Astrocyte of the spinal cord (primary cell): ENCODE results near the gene UBXN10.

Experiments used
- DNase-seq: peaks from one replicate; pipeline ENCODE4 v3.0.0; 2011; ENCODE audit warnings: low read depth, low spot score
- H3K4me3 ChIP-seq: 2 replicates; pipeline ENCODE4 v1.5.1; 2011; ENCODE audit warnings: low read depth, mild to moderate bottlenecking, low read length, moderate library complexity
- in situ Hi-C: cut with HindIII; loops from 2 replicates; pipeline ENCODE4 v1.10.0; 2017; ENCODE audit warnings: low sequenced_read_pairs
- TF ChIP-seq, protein P1 (sequence below): IDR thresholded peaks from 2 replicates; pipeline ENCODE4 v1.5.1; 2012; ENCODE audit warnings: low read depth, mild to moderate bottlenecking, low read length, inconsistent platforms

The UBXN10 gene

DNA sequence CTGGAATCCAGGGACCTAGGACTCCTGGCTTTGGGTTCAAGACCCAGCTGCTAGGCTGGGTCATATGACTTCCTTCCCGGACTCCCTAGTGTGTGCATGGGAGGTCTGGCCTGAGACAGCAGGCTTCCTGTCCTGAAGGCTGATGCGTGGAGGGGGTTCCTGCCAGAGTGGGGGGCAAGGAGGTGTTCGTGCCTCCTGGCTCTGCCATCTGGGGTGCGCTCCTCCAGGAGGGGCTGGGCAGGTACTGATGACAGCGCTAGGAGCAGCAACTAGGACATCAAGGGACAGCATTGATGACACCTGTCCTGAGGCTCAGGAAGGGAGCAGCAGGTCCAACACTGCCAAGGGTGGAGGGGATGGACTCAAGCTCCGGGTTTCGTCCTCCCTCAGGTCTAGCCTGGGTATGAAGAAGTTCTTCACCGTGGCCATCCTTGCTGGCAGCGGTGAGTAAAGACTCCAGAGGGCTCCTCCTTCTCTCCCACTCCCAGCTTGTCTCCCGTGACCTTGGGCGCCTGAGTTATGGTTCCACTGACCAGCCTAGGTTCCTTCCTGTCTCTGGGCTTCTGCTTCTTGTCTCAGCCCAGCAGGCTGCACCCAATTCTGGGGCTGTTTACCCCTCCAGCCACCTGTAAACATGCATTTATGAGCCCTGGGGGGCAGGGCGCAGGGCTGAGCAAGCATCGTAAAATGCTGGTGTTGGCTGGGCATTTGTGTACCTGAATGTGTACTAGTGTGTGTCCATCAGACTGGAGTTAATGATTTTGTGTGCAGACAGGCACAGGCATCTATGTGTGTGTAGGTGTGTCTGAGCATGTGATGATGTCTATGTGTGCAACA lies 45.9 kb upstream of the UBXN10 start:
- TF ChIP-seq, protein P1, sequence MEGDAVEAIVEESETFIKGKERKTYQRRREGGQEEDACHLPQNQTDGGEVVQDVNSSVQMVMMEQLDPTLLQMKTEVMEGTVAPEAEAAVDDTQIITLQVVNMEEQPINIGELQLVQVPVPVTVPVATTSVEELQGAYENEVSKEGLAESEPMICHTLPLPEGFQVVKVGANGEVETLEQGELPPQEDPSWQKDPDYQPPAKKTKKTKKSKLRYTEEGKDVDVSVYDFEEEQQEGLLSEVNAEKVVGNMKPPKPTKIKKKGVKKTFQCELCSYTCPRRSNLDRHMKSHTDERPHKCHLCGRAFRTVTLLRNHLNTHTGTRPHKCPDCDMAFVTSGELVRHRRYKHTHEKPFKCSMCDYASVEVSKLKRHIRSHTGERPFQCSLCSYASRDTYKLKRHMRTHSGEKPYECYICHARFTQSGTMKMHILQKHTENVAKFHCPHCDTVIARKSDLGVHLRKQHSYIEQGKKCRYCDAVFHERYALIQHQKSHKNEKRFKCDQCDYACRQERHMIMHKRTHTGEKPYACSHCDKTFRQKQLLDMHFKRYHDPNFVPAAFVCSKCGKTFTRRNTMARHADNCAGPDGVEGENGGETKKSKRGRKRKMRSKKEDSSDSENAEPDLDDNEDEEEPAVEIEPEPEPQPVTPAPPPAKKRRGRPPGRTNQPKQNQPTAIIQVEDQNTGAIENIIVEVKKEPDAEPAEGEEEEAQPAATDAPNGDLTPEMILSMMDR, result no peak
- no peak overlapping the region for H3K4me3 ChIP-seq
- in situ Hi-C loops, result no loop called here
- no peak for DNase-seq

DNA sequence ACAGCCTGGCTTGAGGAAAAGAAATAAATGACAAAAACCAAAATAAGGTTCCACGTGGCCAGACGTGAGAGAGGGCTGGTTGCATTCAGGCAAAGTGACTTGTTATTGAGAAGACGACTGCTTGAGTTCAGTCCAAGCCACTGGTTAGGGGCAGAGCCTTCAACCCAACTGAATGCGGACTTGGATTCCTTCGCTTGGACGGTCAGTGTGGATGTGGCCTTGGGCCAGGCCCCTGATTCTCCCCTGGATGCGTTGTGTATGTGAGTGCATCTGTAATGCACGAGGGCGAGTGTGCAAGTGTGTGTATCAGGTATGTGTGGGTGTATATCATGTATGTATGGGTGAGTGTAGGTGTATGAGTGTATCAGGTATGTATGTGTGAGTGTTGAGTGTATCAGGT lies 44.9 kb upstream of the UBXN10 start:
- no peak for DNase-seq
- H3K4me3 ChIP-seq, result no peak overlapping the region
- in situ Hi-C loops, result no loop called here
- TF ChIP-seq, protein P1, result no peak

DNA sequence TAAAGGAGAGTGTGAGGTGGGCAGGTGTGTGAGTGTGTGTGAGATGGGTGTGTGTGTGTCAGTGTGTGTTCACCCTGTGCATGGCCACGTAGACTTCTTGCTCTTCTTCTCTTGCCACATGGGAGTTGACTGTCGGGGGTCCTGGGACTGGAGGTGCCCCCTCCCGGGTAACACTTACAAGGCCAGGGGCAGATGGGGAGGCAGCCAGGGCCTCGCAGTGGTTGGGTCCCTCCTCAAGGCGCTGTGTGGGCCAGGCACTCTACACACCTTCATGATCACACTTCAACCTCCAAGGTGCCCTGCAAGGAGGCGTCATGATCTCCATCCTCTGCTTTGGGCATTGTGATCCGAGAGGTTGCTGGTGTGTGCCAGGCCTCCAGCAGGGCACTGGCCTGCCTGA lies 44.4 kb upstream of the UBXN10 start:
- in situ Hi-C loops, result no loop called here
- H3K4me3 ChIP-seq, result no peak overlapping the region
- TF ChIP-seq, protein P1, result no peak
- DNase-seq, result no peak

DNA sequence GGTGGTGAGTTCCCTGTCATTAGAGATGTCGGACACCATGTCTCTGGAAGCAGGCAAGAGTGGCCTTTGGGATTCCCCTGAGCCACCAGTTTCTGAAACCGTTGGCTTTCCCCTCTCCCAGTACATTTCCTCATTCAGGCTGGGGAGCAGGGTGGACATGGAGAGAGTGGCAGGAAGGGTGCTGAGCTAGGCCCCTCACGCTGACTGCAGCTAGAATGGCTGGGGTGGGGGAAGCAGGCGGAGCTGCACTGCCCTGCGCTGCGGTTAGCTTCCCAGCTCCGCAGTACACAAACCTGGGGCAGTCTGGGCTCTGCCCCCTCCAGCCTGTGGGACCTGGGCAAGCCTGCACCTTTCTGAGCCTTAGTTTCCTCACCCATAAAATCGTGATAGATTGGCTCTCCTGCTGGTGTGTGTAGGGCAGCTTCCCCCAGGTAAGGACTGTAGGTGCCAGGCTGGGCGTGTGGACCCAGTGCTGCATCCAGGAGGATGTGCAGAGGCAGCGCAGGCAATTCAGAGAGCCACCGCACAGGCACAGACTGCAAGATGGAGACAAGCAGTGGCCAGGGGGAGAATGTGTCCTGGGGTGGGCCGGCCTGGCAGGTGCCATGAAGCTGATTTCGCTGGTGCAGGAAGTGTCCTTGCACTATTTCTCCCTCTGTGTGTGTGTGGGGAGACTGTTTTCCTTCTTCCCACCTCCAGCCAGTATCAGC lies 43.7 kb upstream of the UBXN10 start:
- TF ChIP-seq, protein P1, result no peak
- no peak for DNase-seq
- no peak overlapping the region for H3K4me3 ChIP-seq
- in situ Hi-C loops, result no loop called here

DNA sequence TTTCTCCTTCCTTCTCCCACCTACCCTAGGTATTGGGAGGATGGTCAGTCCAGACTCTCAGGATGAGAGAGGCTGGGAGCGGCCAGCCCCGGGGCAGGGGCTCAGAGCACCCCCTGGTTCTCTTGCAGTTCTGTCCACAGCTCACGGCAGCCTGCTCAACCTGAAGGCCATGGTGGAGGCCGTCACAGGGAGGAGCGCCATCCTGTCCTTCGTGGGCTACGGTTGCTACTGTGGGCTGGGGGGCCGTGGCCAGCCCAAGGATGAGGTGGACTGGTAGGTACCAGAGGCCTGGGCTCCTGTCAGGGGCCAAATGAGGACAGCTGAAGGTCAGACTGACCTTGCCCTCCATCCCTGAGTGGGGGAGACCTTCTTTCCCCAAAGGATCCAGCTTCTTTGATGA lies 42.6 kb upstream of the UBXN10 start:
- TF ChIP-seq, protein P1, result no peak
- no peak overlapping the region for H3K4me3 ChIP-seq
- in situ Hi-C loops, result no loop called here
- DNase-seq, result no peak

DNA sequence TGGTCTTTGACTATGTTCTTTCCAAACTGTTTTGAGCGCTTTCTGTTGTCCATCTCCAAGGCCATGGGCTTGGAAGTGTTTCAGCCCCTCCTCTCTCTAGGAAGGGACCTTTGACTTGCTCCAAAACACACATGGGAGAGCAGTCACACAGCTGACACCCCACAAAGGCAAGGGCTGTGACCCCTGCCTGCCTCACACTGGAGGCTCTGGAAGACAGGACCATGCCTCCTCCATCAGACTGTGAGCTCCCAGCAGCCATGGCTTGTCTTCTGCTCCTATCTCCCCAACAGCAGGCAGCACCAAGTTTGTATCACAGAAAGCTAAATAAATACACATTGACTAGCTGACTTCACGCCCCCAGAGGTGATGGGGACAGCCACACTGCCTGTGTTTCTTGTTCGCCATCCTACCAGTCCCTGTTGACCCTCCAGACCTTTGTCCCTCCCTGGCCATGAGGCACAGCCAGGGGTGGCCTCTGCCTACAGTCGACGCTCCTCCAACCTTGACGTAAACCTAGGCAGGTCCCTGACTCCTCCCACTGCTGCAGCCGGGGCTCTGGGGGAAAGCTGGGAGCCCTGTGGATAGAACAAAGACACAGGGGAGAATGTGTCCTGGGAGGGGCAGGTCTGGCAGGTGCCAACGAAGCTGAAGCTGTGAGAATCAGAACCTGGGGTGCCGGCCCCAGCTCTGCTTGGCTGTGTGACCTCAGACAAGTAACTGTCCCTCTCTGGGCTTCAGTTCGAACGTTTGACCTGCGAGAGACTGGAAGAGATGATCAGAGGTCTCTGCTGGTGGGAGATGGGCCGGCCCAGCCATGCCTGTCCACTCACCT lies 41.9 kb upstream of the UBXN10 start:
- no peak overlapping the region for H3K4me3 ChIP-seq
- in situ Hi-C loops, result no loop called here
- TF ChIP-seq, protein P1, result no peak
- DNase-seq, result no peak
